HepG2 (cell line): ENCODE results near the gene RELB. TPM values are rescaled to one million over a fixed set of nuclear protein-coding genes. Genes with fewer than 3 reads are reported as not detected.
A peak's percentile ranks its signal among the peaks of the same experiment; 100 is the strongest.

Experiments used
- CREB1 ChIP-seq, 2 experiments: fragments of 450-650 bp in 1 of 2; IDR thresholded peaks; 2 replicates each; pipeline ENCODE4 v1.6.1; 2016 to 2017; ENCODE audit warnings: control low read depth in 1 of 2, mild to moderate bottlenecking in 1 of 2, missing compliant biosample characterization in 1 of 2, missing genetic modification characterization in 1 of 2
- KDM5A ChIP-seq: fragments of 200-600 bp; sonication (generic); IDR thresholded peaks from 2 replicates; pipeline ENCODE4 v1.7.0; 2018; ENCODE audit warnings: antibody characterized with exemption, mild to moderate bottlenecking, low read length, borderline replicate concordance
- MIER3 ChIP-seq: IDR thresholded peaks from 2 replicates; pipeline ENCODE4 v1.6.1; 2016; ENCODE audit warnings: missing compliant biosample characterization, borderline replicate concordance
- MIXL1 ChIP-seq: IDR thresholded peaks from 2 replicates; pipeline ENCODE4 v1.6.1; 2016
- MXI1 ChIP-seq: IDR thresholded peaks from 3 replicates; pipeline ENCODE4 v1.6.1; 2012; ENCODE audit warnings: low read depth, low read length, inconsistent platforms, borderline replicate concordance
- NFATC3 ChIP-seq: sonication (generic); formaldehyde crosslinking; IDR thresholded peaks from 2 replicates; pipeline ENCODE4 v1.5.1; 2020; ENCODE audit warnings: mild to moderate bottlenecking, missing genetic modification reagents
- NFYC ChIP-seq: IDR thresholded peaks from 2 replicates; pipeline ENCODE4 v1.6.1; 2016; ENCODE audit warnings: missing genetic modification reagents, missing compliant biosample characterization
- PRDM10 ChIP-seq: sonication (generic); formaldehyde crosslinking; IDR thresholded peaks from 2 replicates; pipeline ENCODE4 v1.4.0; 2020; ENCODE audit warnings: low read depth, missing genetic modification reagents
- RAD51 ChIP-seq: fragments of 450-650 bp; IDR thresholded peaks from 2 replicates; pipeline ENCODE4 v1.6.1; 2016; ENCODE audit warnings: borderline replicate concordance
- SRSF4 ChIP-seq: fragments of 200-400 bp; formaldehyde crosslinking; IDR thresholded peaks from one replicate; pipeline ENCODE4 v1.6.1; 2018; ENCODE audit warnings: mild to moderate bottlenecking, low read depth, low read length, moderate library complexity; ENCODE audit not compliant: poor library complexity, severe bottlenecking
- TBX3 ChIP-seq: fragments of 450-650 bp; IDR thresholded peaks from 2 replicates; pipeline ENCODE4 v1.6.1; 2017; ENCODE audit warnings: antibody characterized with exemption, mild to moderate bottlenecking, inconsistent platforms, borderline replicate concordance
- ZNF501 ChIP-seq: sonication (generic); formaldehyde crosslinking; IDR thresholded peaks from 2 replicates; pipeline ENCODE4 v1.5.1; 2020; ENCODE audit warnings: mild to moderate bottlenecking, moderate library complexity, missing genetic modification reagents
- ZNF530 ChIP-seq: sonication (generic); formaldehyde crosslinking; IDR thresholded peaks from 2 replicates; pipeline ENCODE4 v1.5.0; 2020; ENCODE audit warnings: low read depth, mild to moderate bottlenecking, missing genetic modification reagents
- ZNF672 ChIP-seq: sonication (generic); formaldehyde crosslinking; IDR thresholded peaks from 2 replicates; pipeline ENCODE4 v1.8.1; 2022; ENCODE audit warnings: missing genetic modification reagents
- ZNF770 ChIP-seq: sonication (generic); formaldehyde crosslinking; IDR thresholded peaks from 2 replicates; pipeline ENCODE4 v1.5.0; 2020; ENCODE audit warnings: mild to moderate bottlenecking, missing genetic modification reagents
- ZNF792 ChIP-seq: IDR thresholded peaks from 2 replicates; pipeline ENCODE4 v1.6.1; 2016
- ZNF800 ChIP-seq: sonication (generic); formaldehyde crosslinking; IDR thresholded peaks from 2 replicates; pipeline ENCODE4 v1.4.0; 2020; ENCODE audit warnings: missing genetic modification reagents
- polyA plus RNA-seq, 8 experiments: library from polyadenylated mRNA; depleted of rRNA in 3 of 8; stranded (reverse) in 7 of 8; unstranded in 1 of 8; fragments of >200 nt; fragmentation: Illumina TruSeq in 4 of 8; extraction: Trizol in 4 of 8; gene quantifications; 2 replicates each; pipeline versions ENCODE4 v1.2.1 to v1.2.3, GENCODE V29; 2011 to 2016; ENCODE audit warnings: low read depth in 4 of 8, missing spikeins in 1 of 8, mixed read lengths in 1 of 8; ENCODE audit not compliant: insufficient read depth in 1 of 8
- total RNA-seq, 5 experiments: library from RNA; depleted of rRNA; stranded (reverse); fragments of >200 nt; fragmentation: Illumina TruSeq; extraction: Trizol; gene quantifications; 2 replicates each; pipeline ENCODE4 v1.2.3, GENCODE V29; 2016; ENCODE audit warnings: low read depth in 1 of 5
- TF ChIP-seq, protein P1 (sequence below): sonication (generic); formaldehyde crosslinking; IDR thresholded peaks from 2 replicates; pipeline ENCODE4 v1.8.0; 2022; ENCODE audit warnings: mild to moderate bottlenecking, missing genetic modification reagents, moderate library complexity
- TF ChIP-seq, protein P2 (sequence below): sonication (generic); formaldehyde crosslinking; IDR thresholded peaks from 2 replicates; pipeline ENCODE4 v1.8.1; 2023; ENCODE audit warnings: missing genetic modification reagents, inconsistent platforms, borderline replicate concordance

Gene RELB
- total and polyA plus RNA-seq, 2 of the 13 experiments (the other 11 are each of a cell fraction or from before 2014, with no cell fraction given) = 1.9 to 3.5 TPM

- no peak for TF ChIP-seq NFYC (CRISPR knock-in tag)
- no peak; the same call in 1 of the 2 replicates for TF ChIP-seq CREB1 (IDR thresholded peaks at IDR 0.05)
- no peak for TF ChIP-seq CREB1 (CRISPR knock-in tag; IDR thresholded peaks at IDR 0.05)
- peak; percentile 65; the same call in 1 of the 2 replicates for TF ChIP-seq ZNF501
- TF ChIP-seq ZNF800 = 0 out of 2 replicates have a peak, but pooled peaks have one; percentile 36
- no peak for TF ChIP-seq ZNF530 (CRISPR knock-in tag)
- TF ChIP-seq ZNF792 (CRISPR knock-in tag) = peak; percentile 89
- TF ChIP-seq, protein P1, sequence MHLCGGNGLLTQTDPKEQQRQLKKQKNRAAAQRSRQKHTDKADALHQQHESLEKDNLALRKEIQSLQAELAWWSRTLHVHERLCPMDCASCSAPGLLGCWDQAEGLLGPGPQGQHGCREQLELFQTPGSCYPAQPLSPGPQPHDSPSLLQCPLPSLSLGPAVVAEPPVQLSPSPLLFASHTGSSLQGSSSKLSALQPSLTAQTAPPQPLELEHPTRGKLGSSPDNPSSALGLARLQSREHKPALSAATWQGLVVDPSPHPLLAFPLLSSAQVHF (CRISPR knock-in tag) = no peak; the same call in 1 of the 2 replicates
- TF ChIP-seq RAD51 = no peak
- no peak for TF ChIP-seq SRSF4
- peak; percentile 73 for TF ChIP-seq ZNF770 (CRISPR knock-in tag)
- peak; percentile 98; the same call in 2 of the 3 replicates for TF ChIP-seq MXI1
- TF ChIP-seq NFATC3 (CRISPR knock-in tag) = no peak
- no peak for TF ChIP-seq TBX3
- peak; percentile 58; the same call in 1 of the 2 replicates for TF ChIP-seq ZNF672 (CRISPR knock-in tag)
- TF ChIP-seq, protein P2, sequence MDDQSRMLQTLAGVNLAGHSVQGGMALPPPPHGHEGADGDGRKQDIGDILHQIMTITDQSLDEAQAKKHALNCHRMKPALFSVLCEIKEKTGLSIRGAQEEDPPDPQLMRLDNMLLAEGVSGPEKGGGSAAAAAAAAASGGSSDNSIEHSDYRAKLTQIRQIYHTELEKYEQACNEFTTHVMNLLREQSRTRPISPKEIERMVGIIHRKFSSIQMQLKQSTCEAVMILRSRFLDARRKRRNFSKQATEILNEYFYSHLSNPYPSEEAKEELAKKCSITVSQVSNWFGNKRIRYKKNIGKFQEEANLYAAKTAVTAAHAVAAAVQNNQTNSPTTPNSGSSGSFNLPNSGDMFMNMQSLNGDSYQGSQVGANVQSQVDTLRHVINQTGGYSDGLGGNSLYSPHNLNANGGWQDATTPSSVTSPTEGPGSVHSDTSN (CRISPR knock-in tag) = 0 out of 2 replicates have a peak, but pooled peaks have one; percentile 31
- no peak; the same call in 1 of the 2 replicates for TF ChIP-seq PRDM10 (CRISPR knock-in tag)
- peak; percentile 63; the same call in 1 of the 2 replicates for TF ChIP-seq MIXL1 (CRISPR knock-in tag)
- no peak for TF ChIP-seq MIER3 (CRISPR knock-in tag)
- peak; percentile 98 for TF ChIP-seq KDM5A
Observed at GRCh38 chr19:45079063-45079910, 78.0 kb downstream of the RELB start, which contains the start of gene GEMIN7 (continued).
